Stimulated activated CD8-positive, alpha-beta memory T cell treated with anti-CD3 and anti-CD28 coated beads, Interleukin-15, amount 100 ng/mL, for 24 hours (primary cell): Measurements from ENCODE around the gene LRBA.

ENCODE experiments used
- DNase-seq: peaks from one replicate; pipeline ENCODE4 v3.0.0-alpha.2; 2020; ENCODE audit warnings: low read depth

Gene LRBA

DNA sequence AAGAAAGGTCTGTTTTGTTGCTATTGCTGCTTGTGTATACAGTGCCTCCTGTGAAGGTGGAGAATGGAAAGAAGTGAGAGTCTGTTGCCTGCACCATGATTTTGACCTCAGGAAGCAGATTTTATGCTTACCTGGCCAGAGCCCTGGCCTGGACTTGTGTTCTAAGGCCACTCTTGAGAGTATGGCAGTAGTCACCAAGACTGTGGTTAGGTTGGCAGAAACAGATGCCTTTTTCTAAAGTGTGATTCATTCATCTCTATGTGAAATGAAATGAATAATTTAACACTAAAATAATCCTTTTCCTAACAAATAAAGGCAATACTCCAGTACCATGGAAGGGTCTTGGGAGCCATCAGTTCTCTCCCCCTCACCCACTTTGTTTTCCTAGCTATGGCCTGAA, 775.1 kb downstream of the LRBA start:
- no peak for DNase-seq

DNA sequence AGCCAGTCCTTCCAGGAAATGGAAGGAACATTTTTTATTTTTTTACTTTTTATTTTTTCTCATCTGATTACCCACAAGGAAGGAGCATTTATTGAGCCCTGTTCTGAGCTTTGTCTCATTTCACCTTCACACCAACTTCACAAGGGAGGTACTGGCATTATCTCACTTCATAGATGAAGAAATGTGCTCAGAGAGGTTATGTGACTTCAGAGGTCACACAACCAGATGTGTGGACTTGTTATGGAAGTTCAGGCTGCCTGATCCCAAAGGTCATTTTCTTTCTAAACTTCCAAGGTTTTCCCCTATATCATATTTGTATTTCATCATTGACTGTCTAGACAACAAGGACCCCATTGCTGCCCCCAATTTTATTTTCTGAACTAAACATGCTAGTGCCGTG, 776.5 kb downstream of the LRBA start:
- no peak for DNase-seq

DNA sequence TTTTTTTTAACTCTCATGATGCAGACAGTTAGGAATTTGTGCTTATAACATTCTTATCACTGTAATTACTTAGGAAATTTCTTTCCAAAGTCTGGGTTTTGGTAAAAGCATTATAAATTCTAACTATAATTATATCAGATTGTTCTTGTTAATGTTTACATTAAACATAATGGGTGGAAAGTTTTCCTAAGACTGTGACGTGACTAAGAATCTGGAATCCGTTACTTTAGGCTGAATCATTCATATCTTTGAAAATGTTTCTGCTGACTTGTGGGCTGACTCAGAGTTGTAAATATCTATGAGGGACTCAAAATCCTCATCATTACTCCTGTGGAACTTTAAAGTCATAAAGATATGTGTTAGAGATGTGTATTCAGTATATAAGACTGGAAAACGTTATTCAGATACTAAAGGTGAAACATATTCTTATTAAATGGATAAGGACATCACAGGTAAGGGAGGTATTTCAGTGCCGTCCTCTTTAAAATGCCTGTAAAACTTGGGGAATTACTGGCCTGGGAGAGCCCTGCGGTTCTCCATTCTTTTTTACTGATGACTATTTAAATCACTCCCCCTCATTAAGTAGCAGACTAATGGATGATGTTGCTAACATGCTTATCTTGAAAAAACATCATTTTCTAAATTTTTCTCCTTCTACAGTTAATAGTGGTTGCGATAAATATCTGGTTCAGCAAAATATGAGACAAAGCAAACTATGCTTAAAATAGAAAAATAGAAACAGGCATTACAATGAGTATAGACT, 777.8 kb downstream of the LRBA start:
- no peak for DNase-seq

DNA sequence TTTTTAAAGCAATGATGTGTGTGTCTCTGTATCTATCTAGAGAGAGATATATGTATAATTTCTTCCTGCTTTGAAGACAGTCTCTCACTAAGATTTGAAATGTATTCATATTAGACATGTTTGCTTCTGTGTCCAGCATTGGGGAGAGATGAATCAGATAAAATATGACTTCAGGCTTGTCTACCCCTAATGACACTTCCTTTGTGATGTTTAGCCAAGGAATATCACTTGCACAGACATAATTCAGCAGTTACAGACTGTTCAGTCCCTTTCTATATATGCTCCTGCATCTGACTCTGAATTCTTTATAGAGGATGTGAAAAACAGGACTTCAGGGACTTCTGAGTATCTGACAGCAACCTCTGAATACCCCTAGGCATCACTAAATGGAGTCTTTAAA, 778.5 kb downstream of the LRBA start:
- no peak for DNase-seq

GRCh38 chr4:150235808-150236271, 779.2 kb downstream of the LRBA start:
- DNase-seq, result no peak

DNA sequence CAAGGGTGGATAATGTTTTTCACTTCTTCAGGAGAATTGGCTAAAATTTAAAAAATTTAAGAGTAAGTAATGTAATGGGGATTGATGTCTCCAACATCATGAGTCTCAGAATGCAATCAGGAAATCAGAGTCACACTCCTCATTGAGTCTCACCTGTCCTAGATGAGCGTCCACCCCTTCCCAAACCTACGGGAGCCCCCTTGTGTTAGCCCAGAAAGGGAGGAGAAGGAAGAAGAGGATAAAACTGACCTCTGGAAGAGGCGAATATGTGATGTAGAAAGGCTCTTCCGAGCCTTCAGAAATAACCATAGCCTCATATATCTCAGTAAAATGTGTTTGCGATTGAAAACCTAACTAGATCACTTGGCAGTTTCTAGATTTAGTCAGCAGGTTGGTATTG, 779.8 kb downstream of the LRBA start:
- no peak for DNase-seq

GRCh38 chr4:150234246-150234645, 780.8 kb downstream of the LRBA start:
- no peak for DNase-seq

DNA sequence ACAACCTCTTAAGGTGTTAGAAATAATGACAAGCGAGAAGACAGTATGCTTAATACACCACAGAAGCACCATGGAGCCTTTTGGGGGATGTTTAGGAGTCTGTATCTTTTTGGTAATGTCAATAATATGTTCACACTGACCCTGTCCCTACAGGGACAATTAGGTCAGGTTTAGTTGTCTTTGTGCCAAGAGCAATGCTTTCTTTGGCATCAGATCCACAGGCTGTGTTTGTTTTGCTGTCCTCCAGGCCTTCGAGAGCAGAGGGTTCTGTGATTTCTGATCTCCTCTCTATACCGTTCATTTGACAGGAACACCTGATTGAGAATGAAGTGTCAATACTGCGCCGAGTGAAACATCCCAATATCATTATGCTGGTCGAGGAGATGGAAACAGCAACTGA, 783.1 kb downstream of the LRBA start:
- no peak for DNase-seq

DNA sequence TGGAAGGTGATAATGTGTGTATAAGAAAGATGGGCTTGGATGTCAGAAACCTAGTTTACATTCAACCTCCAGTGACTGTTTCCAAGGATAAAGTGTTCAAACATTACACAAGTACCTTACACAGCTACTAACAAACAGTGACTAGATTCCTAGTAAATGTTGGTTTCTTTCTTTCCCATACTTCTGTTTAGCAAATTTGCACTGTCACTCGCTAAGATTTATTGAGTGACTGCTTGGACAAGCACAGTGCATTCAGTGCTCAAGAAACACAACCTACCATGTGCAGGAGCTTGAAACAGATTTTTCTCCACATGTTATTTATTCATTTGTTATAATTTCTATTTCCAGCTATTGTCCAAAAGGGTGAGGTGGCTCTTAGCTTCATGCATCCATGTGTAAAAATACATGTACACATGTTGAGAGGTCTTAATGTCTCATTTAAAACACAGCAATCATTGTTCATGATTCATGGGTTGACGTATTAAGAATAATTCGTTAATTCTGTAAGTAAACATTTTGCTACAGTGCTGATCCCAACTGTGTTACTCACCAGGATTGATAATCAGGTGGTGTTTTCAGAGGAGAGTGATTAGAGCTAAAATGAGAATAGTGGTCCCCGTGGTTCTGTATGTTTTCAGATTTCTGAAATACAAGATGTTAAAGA, 783.8 kb downstream of the LRBA start:
- DNase-seq, result no peak

DNA sequence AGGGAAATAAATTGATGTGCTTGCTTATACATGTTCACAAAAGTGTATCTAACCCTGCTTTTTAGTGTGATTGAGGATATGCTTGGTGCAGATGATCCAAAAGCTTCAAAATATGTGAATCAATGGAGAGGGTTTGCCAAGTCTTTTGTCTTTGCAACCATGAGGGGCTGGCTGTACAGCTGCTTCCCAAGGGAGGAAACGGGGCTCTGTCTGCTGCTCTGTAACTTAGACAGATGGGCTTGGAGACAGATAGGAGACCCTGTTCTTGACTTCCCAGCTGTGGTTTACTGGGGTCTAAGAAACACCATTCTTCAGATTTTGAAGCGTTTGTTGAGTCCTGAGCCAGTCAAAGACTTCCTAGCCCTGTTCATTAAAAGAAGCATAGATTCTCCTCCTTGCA, 784.5 kb downstream of the LRBA start:
- no peak for DNase-seq

GRCh38 chr4:150229520-150229919, 785.6 kb downstream of the LRBA start:
- DNase-seq, result no peak

DNA sequence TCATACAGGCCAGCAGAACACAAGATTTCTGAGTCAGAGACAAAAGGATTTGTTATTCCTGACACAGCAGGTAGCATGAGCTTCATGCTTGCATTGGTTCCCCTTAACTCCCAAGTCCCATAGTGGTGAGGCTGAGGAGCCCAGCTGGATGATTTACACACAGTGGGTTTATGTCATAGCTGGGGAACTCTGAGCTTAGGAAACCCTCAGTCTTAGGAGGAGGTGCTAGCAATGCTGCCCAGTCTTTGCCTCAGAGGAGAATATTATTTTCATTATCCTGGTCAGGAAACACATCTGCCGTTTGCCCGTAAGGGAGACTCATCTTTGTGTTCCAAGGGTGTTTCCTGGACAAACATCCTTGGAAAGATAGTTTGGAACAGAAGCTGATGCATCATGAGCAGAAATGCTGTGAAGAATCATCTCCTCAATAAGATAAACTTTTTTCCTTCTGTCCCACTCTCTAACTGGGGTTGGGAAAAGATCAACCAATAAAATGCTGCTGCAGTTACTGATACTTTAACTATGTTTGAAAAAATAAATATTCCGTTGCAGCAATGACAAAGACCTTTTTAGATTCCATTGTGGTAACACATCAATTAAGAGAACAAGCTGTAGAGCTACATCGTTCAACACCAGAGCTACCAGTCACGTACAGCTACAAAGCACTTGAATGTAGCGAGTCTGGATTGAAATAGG, 790.0 kb downstream of the LRBA start:
- no peak for DNase-seq

- no peak for DNase-seq
Observed at GRCh38 chr4:150219841-150220240, 795.2 kb downstream of the LRBA start.

- DNase-seq, result no peak
Observed at GRCh38 chr4:150218447-150218846, 796.6 kb downstream of the LRBA start.

- DNase-seq, result no peak
Observed at GRCh38 chr4:150217808-150218207, 797.3 kb downstream of the LRBA start.

DNA sequence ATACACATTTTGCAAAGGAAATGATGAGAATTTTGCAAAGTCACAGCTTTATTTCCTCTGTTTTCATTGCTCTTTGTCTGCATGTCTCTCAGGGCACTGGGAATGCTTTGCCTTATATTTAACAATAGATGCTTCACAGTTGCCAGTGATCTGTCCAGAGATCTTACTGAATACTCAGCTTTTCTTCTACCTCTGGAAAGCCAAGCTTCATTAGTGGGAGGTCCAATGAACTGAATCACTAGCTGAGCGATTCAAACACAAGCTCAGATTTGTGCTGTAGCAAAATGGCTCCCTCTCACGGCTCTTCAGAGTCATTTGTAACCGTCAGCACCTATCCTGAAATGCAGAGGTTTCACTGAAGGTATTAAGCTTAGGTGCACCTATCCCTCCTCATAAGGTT, 797.9 kb downstream of the LRBA start:
- DNase-seq, result no peak

DNA sequence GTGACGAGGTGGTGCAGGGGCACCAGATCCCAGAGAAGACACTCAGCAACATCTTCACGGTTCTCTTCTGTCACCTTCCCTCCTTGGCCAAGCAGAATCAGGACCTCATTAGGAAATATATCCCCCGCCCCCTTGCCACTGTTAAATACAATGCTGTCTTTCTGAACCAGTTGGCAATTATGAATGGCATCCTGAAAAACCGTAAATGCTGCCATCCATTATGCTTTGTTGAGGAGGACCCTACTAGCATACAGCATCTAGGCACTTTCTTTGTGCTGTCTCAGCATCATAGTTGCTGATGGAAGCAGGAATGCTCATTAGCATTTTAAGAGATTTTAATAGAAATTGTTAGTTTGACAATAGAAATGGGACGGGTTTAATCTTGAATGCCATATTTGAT, 798.4 kb downstream of the LRBA start:
- DNase-seq, result no peak

GRCh38 chr4:150215601-150216000, 799.5 kb downstream of the LRBA start:
- no peak for DNase-seq
